ENCODE results near the gene PITPNM3. TPM values are rescaled to one million over a fixed set of nuclear protein-coding genes. Genes with fewer than 3 reads are reported as not detected.

Gene PITPNM3
- total and polyA plus RNA-seq, 2 of the 8 experiments (the other 6 are each of a cell fraction or from before 2014, with no cell fraction given) = 1.7 to 3.1 TPM

GRCh38 chr17:6430769-6431168, 125.6 kb downstream of the PITPNM3 start:
- no peak overlapping the region for H4K8ac ChIP-seq (ENCODE audit: extremely low read depth, insufficient read depth, low read length)
- H2AFZ ChIP-seq (ENCODE audit: low read length) = no peak overlapping the region

More at GRCh38 chr17:6430769-6431168, 125.6 kb downstream of the PITPNM3 start:
- H4K5ac ChIP-seq (ENCODE audit: insufficient read length, low read depth, low read length) = no peak overlapping the region
- no peaks in the 10 kb centered on the region for H3K79me2 ChIP-seq (ENCODE audit: control insufficient read depth in 1 of 2, insufficient read depth in 2 of 2, low read length in 2 of 2)
- no peak overlapping the region for H4K91ac ChIP-seq (replicated peaks; ENCODE audit: insufficient read length, low read length)
- H3K9ac ChIP-seq (replicated peaks in 1 of 4; ENCODE audit: extremely low read depth in 1 of 4, low read depth in 3 of 4, low read length in 3 of 4) = no peak overlapping the region
- no peak overlapping the region for H3K23ac ChIP-seq (ENCODE audit: insufficient read length)
- H2BK15ac ChIP-seq (ENCODE audit: low read length) = no peak overlapping the region
- H2BK12ac ChIP-seq (ENCODE audit: low read depth, low read length) = no peak overlapping the region
- H3K4ac ChIP-seq (replicated peaks; ENCODE audit: insufficient read length, low read depth, low read length) = no peak overlapping the region
- H3K4me3 ChIP-seq (ENCODE audit: extremely low read depth in 1 of 4, insufficient read depth in 2 of 4, low read depth in 3 of 4, low read length in 4 of 4) = no peak overlapping the region
- no peak overlapping the region for H2BK20ac ChIP-seq (ENCODE audit: low read length)
- H3K79me1 ChIP-seq (ENCODE audit: low read depth, low read length) = no peaks in the 10 kb centered on the region
- POLR2A ChIA-PET (ENCODE audit: partially characterized antibody) = interaction anchor here (1.0 kb wide), 1 partner anchor 13 kb away, joined by 4 read pairs; no protein-coding TSS in a partner anchor
- no peak for DNase-seq (ENCODE audit: low read depth in 1 of 2, low spot score in 2 of 2)
- H3K9me3 ChIP-seq (ENCODE audit: insufficient read depth in 2 of 2, low read depth in 1 of 2, low read length in 1 of 2) = peaks cover 3 to 4% of the 10 kb centered on the region in 2 experiments; a peak in 2 of 4 replicates
- no peak overlapping the region for H3K14ac ChIP-seq (ENCODE audit: insufficient read length)
- H2BK5ac ChIP-seq (ENCODE audit: low read depth, low read length) = no peak overlapping the region
- no peak for FAIRE-seq
- CTCF ChIA-PET (ENCODE audit: partially characterized antibody) = interaction anchor here (0.8 to 1.1 kb wide), 5 partner anchors 18 to 740 kb away, joined by 3 to 6 read pairs (median 3); no protein-coding TSS in a partner anchor
- H3K56ac ChIP-seq (replicated peaks; ENCODE audit: insufficient read length, low read depth, low read length) = no peak overlapping the region
- no peaks in the 10 kb centered on the region for H3K27me3 ChIP-seq (replicated peaks in 1 of 4; ENCODE audit: control insufficient read depth in 3 of 4, extremely low read depth in 1 of 4, insufficient read depth in 3 of 4, low read length in 3 of 4)
- no peaks in the 10 kb centered on the region for H3K36me3 ChIP-seq (ENCODE audit: control insufficient read depth in 2 of 4, insufficient read depth in 4 of 4, low read length in 3 of 4)
- no peak overlapping the region for H3K18ac ChIP-seq (ENCODE audit: extremely low read depth, low read length)
- H3K4me1 ChIP-seq (replicated peaks in 1 of 4; ENCODE audit: control insufficient read depth in 3 of 4, insufficient read depth in 4 of 4, low read length in 3 of 4) = peaks cover 0 to 5% (median 2%) of the 10 kb centered on the region in 4 experiments; a peak in 4 of 7 replicates
- H3K4me2 ChIP-seq (ENCODE audit: insufficient read depth in 1 of 2, low read depth in 2 of 2, low read length in 2 of 2) = no peak overlapping the region
- H2AK5ac ChIP-seq (ENCODE audit: low read depth, low read length) = no peak overlapping the region
- H4K20me1 ChIP-seq (replicated peaks in 1 of 2; ENCODE audit: control insufficient read depth in 1 of 2, insufficient read depth in 2 of 2, low read length in 2 of 2) = no peaks in the 10 kb centered on the region
- TF ChIP-seq POLR2A (IDR thresholded peaks at IDR 0.05; ENCODE audit: control extremely low read depth in 1 of 2, low read depth in 2 of 2, low read length in 2 of 2) (no peak), SIX5 (IDR thresholded peaks at IDR 0.05; ENCODE audit: low read depth, low read length) (no peak), ATF3 (IDR thresholded peaks at IDR 0.05; ENCODE audit: insufficient read depth, low read depth, low read length) (no peak), CTCF (IDR thresholded peaks at IDR 0.05; ENCODE audit: control extremely low read depth in 1 of 3, insufficient read depth in 1 of 3, low read depth in 1 of 3, low read length in 3 of 3) (peak in 2 of 3 experiments; percentile 14 to 50; a peak in 2 of 4 replicates)
- peaks cover 2% of the 10 kb centered on the region; the same call in 1 of the 2 replicates for H3K23me2 ChIP-seq (ENCODE audit: low read depth, low read length)
- H2BK120ac ChIP-seq (replicated peaks; ENCODE audit: low read depth, low read length) = no peak overlapping the region
- no peak overlapping the region for H3K27ac ChIP-seq (ENCODE audit: low read depth, low read length)
